HL-60 (cell line): ENCODE results near the gene RICTOR.

ENCODE experiments used
- DNase-seq, 2 experiments: peaks; one replicate each; pipeline ENCODE4 v3.0.0-alpha.2; 2010 to 2020; ENCODE audit warnings: low read depth in 1 of 2, low spot score in 1 of 2
- H3K27ac ChIP-seq: fragments of 250-450 bp; sonication (Bioruptor Pico); replicated peaks from 2 replicates; pipeline ENCODE4 v1.5.1; 2020; ENCODE audit warnings: mild to moderate bottlenecking, moderate library complexity
- H3K27me3 ChIP-seq: fragments of 250-450 bp; sonication (Bioruptor Pico); 2 replicates; pipeline ENCODE4 v1.5.1; 2021; ENCODE audit warnings: mild to moderate bottlenecking, moderate library complexity; ENCODE audit not compliant: insufficient read depth, poor library complexity, severe bottlenecking
- H3K4me3 ChIP-seq: replicated peaks from 2 replicates; pipeline ENCODE4 v1.5.1; 2011; ENCODE audit warnings: mild to moderate bottlenecking, control low read depth, low read length; ENCODE audit not compliant: insufficient read depth
- CTCF ChIP-seq: IDR thresholded peaks from one replicate; pipeline ENCODE4 v1.5.1; 2011; ENCODE audit warnings: low read length, control low read depth, inconsistent platforms; ENCODE audit not compliant: insufficient read depth
- GABPA ChIP-seq: IDR thresholded peaks from 2 replicates; pipeline ENCODE4 v1.6.1; 2012; ENCODE audit warnings: low read depth
- POLR2AphosphoS5 ChIP-seq: IDR thresholded peaks from 2 replicates; pipeline ENCODE4 v1.6.1; 2012; ENCODE audit warnings: low read depth
- REST ChIP-seq: IDR thresholded peaks from 2 replicates; pipeline ENCODE4 v1.6.1; 2012; ENCODE audit warnings: low read depth; ENCODE audit not compliant: insufficient replicate concordance
- SPI1 ChIP-seq: IDR thresholded peaks from 2 replicates; pipeline ENCODE4 v1.6.1; 2012; ENCODE audit warnings: low read depth, mild to moderate bottlenecking, borderline replicate concordance

The RICTOR gene

GRCh38 chr5:38922199-38922598 lies 152.0 kb downstream of the RICTOR start:
- DNase-seq = peak; percentile 4 to 47
- Histone ChIP-seq H3K27ac (no peak overlapping the region), H3K4me3 (no peak overlapping the region), H3K27me3 (no peaks in the 10 kb centered on the region)
- no peak for TF ChIP-seq GABPA
- no peak for TF ChIP-seq SPI1
- no peak for TF ChIP-seq POLR2AphosphoS5
- peak; percentile 66 for TF ChIP-seq CTCF
- peak; percentile 49 for TF ChIP-seq REST

GRCh38 chr5:38921174-38921573 lies 153.0 kb downstream of the RICTOR start:
- Histone ChIP-seq H3K27me3 (no peaks in the 10 kb centered on the region), H3K4me3 (no peak overlapping the region), H3K27ac (no peak overlapping the region)
- TF ChIP-seq REST = peak; percentile 93
- TF ChIP-seq CTCF = no peak
- TF ChIP-seq GABPA = no peak
- DNase-seq = no peak

GRCh38 chr5:38916802-38917201 lies 157.4 kb downstream of the RICTOR start:
- Histone ChIP-seq H3K27me3 (no peaks in the 10 kb centered on the region), H3K4me3 (no peak overlapping the region), H3K27ac (no peak overlapping the region)
- no peak for DNase-seq
- TF ChIP-seq GABPA (no peak), CTCF (no peak), REST (no peak), POLR2AphosphoS5 (no peak), SPI1 (no peak)
